Chondrocyte (in vitro differentiated cells): ENCODE data around the gene TMBIM1. TPM values are rescaled to one million over a fixed set of nuclear protein-coding genes. Genes with fewer than 3 reads are reported as not detected.
"Not testable (repeated sequence)": the region's sequence is repeated elsewhere in the genome, so short reads cannot be mapped to it uniquely, and the experiment has no call there.

Experiments
- DNase-seq: peaks from one replicate; pipeline ENCODE4 v3.0.0; 2021; ENCODE audit warnings: mixed read lengths, low spot score
- H3K27ac Mint-ChIP-seq: one replicate; pipeline ENCODE4 v1.8.0; 2021; ENCODE audit warnings: mild to moderate bottlenecking, moderate library complexity, mixed read lengths; ENCODE audit not compliant: unreplicated experiment
- H3K27me3 Mint-ChIP-seq: 2 replicates; pipeline ENCODE4 v1.8.0; 2021; ENCODE audit warnings: low read depth, mixed read lengths
- H3K36me3 Mint-ChIP-seq: 2 replicates; pipeline ENCODE4 v1.8.0; 2021; ENCODE audit warnings: low read depth, mixed read lengths
- H3K4me1 Mint-ChIP-seq: 2 replicates; pipeline ENCODE4 v1.8.0; 2021; ENCODE audit warnings: low read depth, mild to moderate bottlenecking, mixed read lengths
- H3K4me3 Mint-ChIP-seq: one replicate; pipeline ENCODE4 v1.8.0; 2021; ENCODE audit warnings: mild to moderate bottlenecking, moderate library complexity, mixed read lengths; ENCODE audit not compliant: unreplicated experiment
- H3K9me3 Mint-ChIP-seq: 2 replicates; pipeline ENCODE4 v1.8.0; 2021; ENCODE audit warnings: low read depth, mixed read lengths
- CTCF ChIP-seq: fragments of 200-600 bp; sonication (generic); IDR thresholded peaks from 2 replicates; pipeline ENCODE4 v1.5.0; 2021; ENCODE audit warnings: antibody characterized with exemption, mild to moderate bottlenecking, moderate library complexity
- total RNA-seq: library from RNA; stranded (reverse); gene quantifications from 3 replicates; pipeline ENCODE4 v1.2.1, GENCODE V29; 2021

The TMBIM1 gene
- total RNA-seq, 1 donor from 2014 or later: 100 TPM

DNA sequence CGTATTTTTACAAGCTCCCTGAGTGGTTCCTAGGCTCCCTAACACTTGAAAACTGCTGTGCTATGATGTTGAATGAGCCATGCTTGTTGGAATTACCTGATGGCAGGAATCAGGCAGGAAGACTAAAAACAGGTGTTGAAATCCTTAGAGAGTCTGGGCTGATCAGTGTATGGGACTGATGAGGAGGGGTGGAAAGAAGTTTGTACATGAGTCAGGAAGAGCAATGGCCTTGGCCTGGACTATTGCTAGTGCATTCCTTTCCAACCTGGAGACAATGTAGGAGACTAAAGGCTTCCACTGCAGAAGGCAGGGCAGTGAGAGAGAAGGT, 25.0 kb upstream of the TMBIM1 start:
- no peak overlapping the region for H3K4me3 Mint-ChIP-seq
- DNase-seq: no peak
- no peaks in the 10 kb centered on the region for H3K27me3 Mint-ChIP-seq
- no peaks in the 10 kb centered on the region for H3K9me3 Mint-ChIP-seq
- H3K27ac Mint-ChIP-seq: no peak overlapping the region
- H3K4me1 Mint-ChIP-seq: peaks cover 11% of the 10 kb centered on the region
- TF ChIP-seq CTCF: no peak
- no peaks in the 10 kb centered on the region for H3K36me3 Mint-ChIP-seq

DNA sequence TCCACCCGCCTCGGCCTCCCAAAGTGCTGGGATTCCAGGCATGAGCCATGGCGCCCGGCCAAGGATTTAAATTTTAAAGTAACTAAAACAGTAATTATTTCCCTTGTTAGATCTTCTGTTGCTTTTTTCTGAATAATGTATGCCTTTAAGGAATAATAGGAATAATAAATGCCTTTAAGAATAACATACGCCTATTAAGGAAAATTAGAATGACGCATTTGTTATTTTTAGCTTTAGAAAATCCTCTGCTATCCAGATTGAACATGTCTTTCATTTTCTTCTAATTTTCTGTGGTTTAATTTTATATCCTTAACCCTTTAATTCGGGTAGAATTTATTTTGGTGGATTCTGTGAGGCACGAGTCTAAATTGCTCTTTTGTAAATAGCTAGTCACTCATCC, 23.1 kb upstream of the TMBIM1 start:
- TF ChIP-seq CTCF: no peak
- H3K36me3 Mint-ChIP-seq: no peaks in the 10 kb centered on the region
- H3K4me1 Mint-ChIP-seq: peaks cover 10% of the 10 kb centered on the region
- DNase-seq: no peak
- no peaks in the 10 kb centered on the region for H3K9me3 Mint-ChIP-seq
- H3K27me3 Mint-ChIP-seq: no peaks in the 10 kb centered on the region
- no peak overlapping the region for H3K27ac Mint-ChIP-seq
- H3K4me3 Mint-ChIP-seq: no peak overlapping the region

DNA sequence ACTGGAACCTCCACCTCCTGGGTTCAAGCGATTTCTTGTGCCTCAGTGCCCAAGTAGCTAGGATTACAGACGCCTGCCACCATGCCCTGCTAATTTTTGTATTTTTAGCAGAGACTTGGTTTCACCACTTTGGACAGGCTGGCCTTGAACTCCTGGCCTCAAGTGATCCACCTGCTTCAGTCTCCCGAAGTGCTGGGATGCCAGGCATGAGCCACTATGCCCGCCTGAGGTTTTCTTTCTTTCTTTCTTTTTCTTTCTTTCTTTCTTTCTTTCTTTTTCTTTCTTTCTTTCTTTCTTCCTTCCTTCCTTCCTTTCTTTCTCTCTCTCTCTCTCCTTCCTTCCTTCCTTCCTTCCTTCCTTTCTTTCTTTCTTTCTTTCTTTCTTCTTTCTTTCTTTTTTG, 22.5 kb upstream of the TMBIM1 start:
- not testable (repeated sequence) for H3K27me3 Mint-ChIP-seq, H3K4me3 Mint-ChIP-seq, DNase-seq, H3K36me3 Mint-ChIP-seq, H3K4me1 Mint-ChIP-seq, H3K27ac Mint-ChIP-seq, H3K9me3 Mint-ChIP-seq

DNA sequence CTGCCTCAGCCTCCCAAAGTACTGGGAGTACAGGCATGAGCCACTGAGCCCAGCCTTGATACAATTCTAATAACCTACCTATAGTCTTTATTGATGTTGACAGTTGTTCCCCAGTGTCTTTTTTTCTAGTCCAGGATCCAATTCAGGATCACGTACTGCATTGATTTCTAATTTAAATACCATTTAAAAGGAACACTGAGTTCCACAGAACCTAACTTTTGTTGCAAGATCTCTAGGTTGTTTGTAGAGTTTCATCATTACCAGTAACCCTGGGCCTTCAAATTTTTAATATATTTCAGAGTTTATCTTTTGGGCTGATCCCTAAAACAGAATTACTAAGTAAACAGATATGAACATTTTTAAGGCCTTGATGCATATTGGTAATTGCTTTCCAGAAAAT, 21.1 kb upstream of the TMBIM1 start:
- H3K36me3 Mint-ChIP-seq: no peaks in the 10 kb centered on the region
- no peak for TF ChIP-seq CTCF
- H3K9me3 Mint-ChIP-seq: no peaks in the 10 kb centered on the region
- no peak overlapping the region for H3K27ac Mint-ChIP-seq
- no peak for DNase-seq
- peaks cover 6% of the 10 kb centered on the region for H3K4me1 Mint-ChIP-seq
- no peaks in the 10 kb centered on the region for H3K27me3 Mint-ChIP-seq
- H3K4me3 Mint-ChIP-seq: no peak overlapping the region

- Mint-ChIP-seq H3K9me3 (no peaks in the 10 kb centered on the region), H3K4me3 (no peak overlapping the region), H3K36me3 (no peaks in the 10 kb centered on the region), H3K4me1 (peaks cover 6% of the 10 kb centered on the region), H3K27me3 (peaks cover 3% of the 10 kb centered on the region), H3K27ac (no peak overlapping the region)
- TF ChIP-seq CTCF: no peak
- DNase-seq: no peak
These were observed 20.0 kb upstream of the TMBIM1 start for GRCh38 chr2:218312267-218312756.

- H3K36me3 Mint-ChIP-seq, DNase-seq, H3K4me1 Mint-ChIP-seq, H3K27me3 Mint-ChIP-seq, H3K27ac Mint-ChIP-seq, H3K9me3 Mint-ChIP-seq, H3K4me3 Mint-ChIP-seq: not testable (repeated sequence)
These were observed 19.4 kb upstream of the TMBIM1 start for GRCh38 chr2:218311541-218312266.
